K562 (cell line): Measurements from ENCODE around the gene USP13. TPM values are rescaled to one million over a fixed set of nuclear protein-coding genes. Genes with fewer than 3 reads are reported as not detected.

ENCODE experiments used
- ATAC-seq: fragments of 200-7000 bp; cut with Tn5 transposase; 3 replicates; pipeline ENCODE4 v1.9.1; 2020; ENCODE audit warnings: moderate library complexity
- BruUV-seq: library from RNA; stranded (reverse); fragments of 400-500 nt; replicated peaks from 2 replicates; lab custom pipeline; 2021; lab: Mats Ljungman, UMichigan
- CTCF ChIA-PET: fragments of 300-600 bp; formaldehyde crosslinking; extraction: SDS; loops from one replicate; lab custom pipeline; 2021; ENCODE audit warnings: low intra/inter-chr PET ratio; lab: Yijun Ruan, JAX
- POLR2A ChIA-PET: fragments of 300-600, 350-650 bp; sonication (Branson Sonifier 250); formaldehyde crosslinking; extraction: SDS; loops from one replicate; lab custom pipeline; 2021; ENCODE audit warnings: antibody characterized with exemption, inconsistent platforms; lab: Yijun Ruan, JAX
- DNase-seq, 4 experiments: peaks; one replicate each; pipeline versions ENCODE4 v3.0.0 to v3.0.0-alpha.2; 2011 to 2018; ENCODE audit warnings: low spot score in 3 of 4, mixed read lengths in 3 of 4; ENCODE audit errors: extremely low read depth in 1 of 4
- FAIRE-seq: peaks from 2 replicates; lab custom pipeline; 2011; peaks lifted over from hg19 to GRCh38; lab: Jason Lieb, UNC
- H2AFZ ChIP-seq: 2 replicates; pipeline ENCODE4 v1.6.0; 2011; ENCODE audit warnings: low read depth, low read length, control low read depth, inconsistent platforms
- H3K27ac ChIP-seq: fragments of 200-600 bp; 3 replicates; pipeline ENCODE4 v1.8.0; 2011; ENCODE audit warnings: low read depth, mild to moderate bottlenecking, control low read depth, inconsistent platforms, low read length, moderate library complexity, mixed read lengths; ENCODE audit errors: extremely low read depth
- H3K27me3 ChIP-seq, 2 experiments: fragments of 300-600 bp in 1 of 2; 2 replicates in 1 of 2; 3 replicates in 1 of 2; pipeline versions ENCODE4 v1.6.0 to v1.8.0; 2011; ENCODE audit warnings: inconsistent platforms in 2 of 2, low read length in 2 of 2, mild to moderate bottlenecking in 1 of 2, mixed read lengths in 1 of 2, moderate library complexity in 1 of 2; ENCODE audit not compliant: control insufficient read depth in 2 of 2, insufficient read depth in 2 of 2
- H3K36me3 ChIP-seq: fragments of 300-600 bp; 3 replicates; pipeline ENCODE4 v1.8.0; 2011; ENCODE audit warnings: mild to moderate bottlenecking, low read length, inconsistent platforms; ENCODE audit not compliant: control insufficient read depth, insufficient read depth
- H3K4me1 ChIP-seq, 2 experiments: fragments of 200-600 bp in 1 of 2; replicated peaks in 1 of 2; 2 replicates in 1 of 2; 3 replicates in 1 of 2; pipeline versions ENCODE4 v1.5.1 to v1.8.0; 2011; ENCODE audit warnings: inconsistent platforms in 2 of 2, low read length in 2 of 2, mild to moderate bottlenecking in 1 of 2, mixed read lengths in 1 of 2, moderate library complexity in 1 of 2; ENCODE audit not compliant: control insufficient read depth in 2 of 2, insufficient read depth in 2 of 2
- H3K4me2 ChIP-seq: 2 replicates; pipeline ENCODE4 v1.6.1; 2011; ENCODE audit warnings: low read length, control low read depth, inconsistent platforms, mixed read lengths; ENCODE audit not compliant: insufficient read depth
- H3K4me3 ChIP-seq: fragments of 200-600 bp; sonication (generic), shearing (Covaris generic); 2 replicates; pipeline ENCODE4 v1.5.1; 2016; ENCODE audit warnings: control low read depth, inconsistent platforms
- H3K79me2 ChIP-seq: fragments of 200-600 bp; 3 replicates; pipeline ENCODE4 v1.8.0; 2011; ENCODE audit warnings: low read length, inconsistent platforms; ENCODE audit not compliant: control insufficient read depth, insufficient read depth
- H3K9ac ChIP-seq, 2 experiments: 2 replicates each; pipeline versions ENCODE4 v1.6.0 to v1.6.1; 2011; ENCODE audit warnings: low read depth in 2 of 2, low read length in 2 of 2, control low read depth in 1 of 2, inconsistent platforms in 1 of 2, mild to moderate bottlenecking in 1 of 2, mixed read lengths in 1 of 2; ENCODE audit not compliant: insufficient read depth in 1 of 2
- H3K9me1 ChIP-seq: one replicate; pipeline ENCODE4 v1.6.0; 2011; ENCODE audit warnings: inconsistent platforms, mild to moderate bottlenecking, low read length, moderate library complexity; ENCODE audit not compliant: control insufficient read depth, insufficient read depth
- H3K9me3 ChIP-seq: replicated peaks from 2 replicates; pipeline ENCODE4 v1.5.1; 2011; ENCODE audit warnings: low read depth, low read length, inconsistent platforms; ENCODE audit not compliant: control insufficient read depth, insufficient read depth
- H4K20me1 ChIP-seq: replicated peaks from 2 replicates; pipeline ENCODE4 v1.6.1; 2011; ENCODE audit warnings: low read length, inconsistent platforms, mixed read lengths; ENCODE audit not compliant: control insufficient read depth, insufficient read depth
- BCL6 ChIP-seq: fragments of 250-450 bp; sonication (Bioruptor Pico); IDR thresholded peaks from 2 replicates; pipeline ENCODE4 v1.4.0; 2020
- BRD4 ChIP-seq: fragments of 200-600 bp; sonication (generic); IDR thresholded peaks from 2 replicates; pipeline ENCODE4 v1.6.1; 2017; ENCODE audit warnings: inconsistent platforms
- CHD4 ChIP-seq: fragments of 200-600 bp; sonication (generic); IDR thresholded peaks from 3 replicates; pipeline ENCODE4 v1.6.1; 2012; ENCODE audit warnings: low read depth, mild to moderate bottlenecking, mixed read lengths, low read length, inconsistent platforms; ENCODE audit not compliant: insufficient read depth, insufficient replicate concordance, poor library complexity, severe bottlenecking
- FOXJ2 ChIP-seq: fragments of 200-800 bp; sonication (Bioruptor generic); IDR thresholded peaks from 2 replicates; pipeline ENCODE4 v1.6.1; 2016; ENCODE audit warnings: missing genetic modification characterization, missing compliant biosample characterization
- MTA2 ChIP-seq: fragments of 450-650 bp; IDR thresholded peaks from 2 replicates; pipeline ENCODE4 v1.6.1; 2016; ENCODE audit warnings: low read depth
- NCOA6 ChIP-seq: fragments of 450-650 bp; IDR thresholded peaks from 2 replicates; pipeline ENCODE4 v1.6.1; 2017; ENCODE audit warnings: mild to moderate bottlenecking
- PHF20 ChIP-seq: fragments of 450-650 bp; IDR thresholded peaks from 2 replicates; pipeline ENCODE4 v1.6.1; 2018; ENCODE audit not compliant: partially characterized antibody
- RBM39 ChIP-seq: fragments of 200-400 bp; formaldehyde crosslinking; optimal IDR thresholded peaks from 2 replicates; pipeline ENCODE3; 2018; ENCODE audit warnings: low read depth, low read length
- SMARCA5 ChIP-seq: fragments of 450-650 bp; IDR thresholded peaks from 2 replicates; pipeline ENCODE4 v1.6.1; 2016
- TAF9B ChIP-seq: fragments of 450-650 bp; IDR thresholded peaks from 2 replicates; pipeline ENCODE4 v1.6.1; 2018; ENCODE audit warnings: mild to moderate bottlenecking; ENCODE audit not compliant: partially characterized antibody
- ZFP36 ChIP-seq: fragments of 150-350 bp; IDR thresholded peaks from 2 replicates; pipeline ENCODE4 v1.6.1; 2018; ENCODE audit warnings: low read length, low read depth; ENCODE audit not compliant: partially characterized antibody
- ZNF586 ChIP-seq: fragments of 450-650 bp; formaldehyde crosslinking; conservative IDR thresholded peaks from 2 replicates; pipeline ENCODE4 v1.4.0; 2020; ENCODE audit warnings: mild to moderate bottlenecking, moderate library complexity
- WGBS: fragments of 100-300 bp; shearing (Covaris generic); methylation state at CpG from one replicate; pipeline ENCODE4 v1.1.6; 2016; ENCODE audit warnings: low coverage, mixed read lengths; ENCODE audit not compliant: insufficient coverage; ENCODE audit errors: missing lambda C conversion rate; 5-methylcytosine and 5-hydroxymethylcytosine counted together
- in situ Hi-C: fragments of 300-500 bp; cut with MboI; formaldehyde crosslinking; loops from 4 replicates; pipeline ENCODE4 v1.15.0; 2018; ENCODE audit warnings: inconsistent platforms, mixed read lengths
- intact Hi-C: fragments of 100-400 bp; cut with micrococcal nuclease; formaldehyde crosslinking; loops from 2 replicates; pipeline ENCODE4 v1.14.2; 2022
- polyA plus RNA-seq, 8 experiments: library from polyadenylated mRNA; depleted of rRNA in 4 of 8; stranded (reverse) in 5 of 8; unstranded in 3 of 8; fragments of >200 nt; fragmentation: Nextera tagmentation in 2 of 8; fragmentation: Illumina TruSeq in 1 of 8; extraction: Ambion mirVana in 2 of 8; extraction: Trizol in 1 of 8; gene quantifications; 2 replicates each; pipeline versions ENCODE4 v1.2.1 to v1.2.3, GENCODE V29; 2011 to 2014; ENCODE audit warnings: inconsistent platforms in 1 of 8, missing spikeins in 1 of 8
- total RNA-seq, 7 experiments: library from RNA; depleted of rRNA in 6 of 7; stranded (reverse); fragments of >200 nt in 6 of 7; fragmentation: Illumina TruSeq in 2 of 7; extraction: Trizol in 2 of 7; gene quantifications; 2 replicates each; pipeline versions ENCODE4 v1.2.1 to v1.2.3, GENCODE V29; 2011 to 2021; ENCODE audit warnings: low replicate concordance in 1 of 7

The USP13 gene
- total and polyA plus RNA-seq, 9 of the 15 experiments (the other 6 are each of a cell fraction or from before 2014, with no cell fraction given) = 0.11 to 2.3 (median 0.51) TPM

DNA sequence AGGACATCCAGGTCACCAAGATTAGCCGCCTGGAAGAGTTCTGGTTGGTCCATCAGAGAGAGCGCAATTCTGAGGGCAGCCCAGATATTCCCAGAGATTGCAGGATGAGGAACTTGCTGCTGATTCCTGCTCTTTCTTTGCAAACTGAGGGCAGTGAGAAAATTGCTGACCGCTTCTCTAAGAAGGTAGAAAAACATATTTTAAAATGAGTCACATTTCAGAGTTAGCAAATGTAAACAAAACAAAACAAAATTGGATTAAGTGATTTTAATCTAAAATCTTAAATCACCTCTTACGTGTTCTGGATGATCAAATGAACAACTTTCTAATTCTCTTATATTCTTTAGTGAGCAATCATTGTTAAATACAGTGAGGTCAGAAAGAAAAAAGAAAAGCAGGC, 149.0 kb downstream of the USP13 start:
- H3K4me3 ChIP-seq = no peak overlapping the region
- ChIA-PET CTCF (no interaction called here), POLR2A (no interaction called here)
- H3K27ac ChIP-seq = no peak overlapping the region
- FAIRE-seq (no peak), ATAC-seq (no peak), DNase-seq (no peak)
- no TSS peak for BruUV-seq
- WGBS = 0% methylated on average over 4 of the region's 4 CpGs
- H3K9me3 ChIP-seq = no peaks in the 10 kb centered on the region
- in situ Hi-C loops = no loop called here
- H3K27me3 ChIP-seq = peaks cover 0 to 6% of the 10 kb centered on the region in 2 experiments; a peak in 1 of 5 replicates
- no peaks in the 10 kb centered on the region for H4K20me1 ChIP-seq
- no peak overlapping the region for H3K9ac ChIP-seq
- H2AFZ ChIP-seq = no peak overlapping the region
- no peaks in the 10 kb centered on the region for H3K9me1 ChIP-seq
- no peak overlapping the region for H3K4me2 ChIP-seq
- H3K36me3 ChIP-seq = no peaks in the 10 kb centered on the region
- intact Hi-C loops = loop anchor here (10.0 kb wide), 1 partner anchor 147 kb away; the partner anchor contains the start of gene USP13
- no peaks in the 10 kb centered on the region for H3K79me2 ChIP-seq
- no peak for TF ChIP-seq NCOA6
- no peak for TF ChIP-seq MTA2
- no peak for TF ChIP-seq BRD4
- TF ChIP-seq CHD4 = no peak
- TF ChIP-seq TAF9B = no peak
- TF ChIP-seq PHF20 = no peak
- no peak for TF ChIP-seq RBM39
- no peak for TF ChIP-seq ZFP36
- no peak for TF ChIP-seq SMARCA5
- TF ChIP-seq ZNF586 (CRISPR knock-in tag) = no peak
- no peak for TF ChIP-seq FOXJ2
- no peak for TF ChIP-seq BCL6
- H3K4me1 ChIP-seq = no peaks in the 10 kb centered on the region
